ENCODE measurements around the gene PLCB3. TPM values are rescaled to one million over a fixed set of nuclear protein-coding genes. Genes with fewer than 3 reads are reported as not detected.
A peak's percentile ranks its signal among the peaks of the same experiment; 100 is the strongest.

Gene PLCB3
- total and polyA plus RNA-seq, 10 of the 15 experiments (the other 5 are each of a cell fraction or from before 2014, with no cell fraction given): 0.03 to 10.3 (median 3.3) TPM

- 0 out of 2 replicates have a peak, but pooled peaks have one; percentile 78 for TF ChIP-seq CHD2 (IDR thresholded peaks at IDR 0.05; ENCODE audit: borderline replicate concordance, low read depth, low read length)
- no peak for TF ChIP-seq ESRRA (IDR thresholded peaks at IDR 0.05; ENCODE audit: low read length)
- peak; percentile 93 for TF ChIP-seq SP1 (IDR thresholded peaks at IDR 0.05; ENCODE audit: low read depth, low read length)
- no peak for TF ChIP-seq SUZ12 (IDR thresholded peaks at IDR 0.05; ENCODE audit: unreplicated experiment)
- no peak for TF ChIP-seq HSF1 (IDR thresholded peaks at IDR 0.05; ENCODE audit: low read depth, low read length)
- no peak for TF ChIP-seq MTA2 (IDR thresholded peaks at IDR 0.05; ENCODE audit: low read depth)
- TF ChIP-seq MXI1 (IDR thresholded peaks at IDR 0.05; ENCODE audit: low read depth, low read length): peak; percentile 88
- no peak for TF ChIP-seq WRNIP1 (IDR thresholded peaks at IDR 0.05; ENCODE audit: borderline replicate concordance, low read depth, low read length)
- no peak for TF ChIP-seq MTA3 (IDR thresholded peaks at IDR 0.05; ENCODE audit: borderline replicate concordance, low read length)
- no peak for TF ChIP-seq ATF2 (IDR thresholded peaks at IDR 0.05; ENCODE audit: low read length)
- TF ChIP-seq PAX5 (IDR thresholded peaks at IDR 0.05; ENCODE audit: borderline replicate concordance, low read depth, low read length): 0 out of 2 replicates have a peak, but pooled peaks have one; percentile 5
- TF ChIP-seq IRF3 (IDR thresholded peaks at IDR 0.05): peak; percentile 59
- TF ChIP-seq LARP7 (IDR thresholded peaks at IDR 0.05): peak; percentile 70; the same call in 1 of the 2 replicates
- no peak for TF ChIP-seq ZBTB33 (IDR thresholded peaks at IDR 0.05)
- no peak for TF ChIP-seq ZBED1 (IDR thresholded peaks at IDR 0.05; ENCODE audit: borderline replicate concordance)
- TF ChIP-seq EGR1 (IDR thresholded peaks at IDR 0.05; ENCODE audit: borderline replicate concordance in 1 of 2, low read depth in 2 of 2, low read length in 2 of 2): no peak
- no peak for TF ChIP-seq FOXK2 (IDR thresholded peaks at IDR 0.05)
- TF ChIP-seq MYC (IDR thresholded peaks at IDR 0.05; ENCODE audit: insufficient read depth, insufficient read length, insufficient replicate concordance, low read length, severe bottlenecking): no peak
- TF ChIP-seq ZNF622 (IDR thresholded peaks at IDR 0.05): no peak
- TF ChIP-seq NFXL1 (IDR thresholded peaks at IDR 0.05; ENCODE audit: borderline replicate concordance): no peak
- TF ChIP-seq ZNF24 (IDR thresholded peaks at IDR 0.05): no peak
- TF ChIP-seq ZNF384 (IDR thresholded peaks at IDR 0.05; ENCODE audit: borderline replicate concordance, low read depth, low read length): no peak
Observed at GRCh38 chr11:64284048-64284961, 33.0 kb downstream of the PLCB3 start, which contains the start of gene BAD (continued).
